Measurements from ENCODE around the gene LONP2. TPM values are rescaled to one million over a fixed set of nuclear protein-coding genes. Genes with fewer than 3 reads are reported as not detected.
"Not testable (repeated sequence)": the region's sequence is repeated elsewhere in the genome, so short reads cannot be mapped to it uniquely, and the experiment has no call there.

LONP2 gene
- total RNA-seq, 2 donors from 2014 or later = 55.1 to 67.0 TPM

- ATAC-seq (ENCODE audit: insufficient number of reproducible peaks, low FRiP score, low read depth) = no peak
- Histone ChIP-seq H3K4me3 (no peak overlapping the region), H3K4me1 (ENCODE audit: control insufficient read depth in 1 of 2, low read depth in 2 of 2) (peaks cover 49 to 64% of the 10 kb centered on the region in 2 donors), H3K27me3 (replicated peaks; ENCODE audit: insufficient read depth) (no peaks in the 10 kb centered on the region), H3K27ac (no peak overlapping the region), H3K36me3 (no peaks in the 10 kb centered on the region), H3K9me3 (no peaks in the 10 kb centered on the region)
- no peak for TF ChIP-seq CTCF (IDR thresholded peaks at IDR 0.05)
- DNase-seq (ENCODE audit: low spot score) = no peak
These were observed 128.6 kb downstream of the LONP2 start for GRCh38 chr16:48372744-48373143.

DNA sequence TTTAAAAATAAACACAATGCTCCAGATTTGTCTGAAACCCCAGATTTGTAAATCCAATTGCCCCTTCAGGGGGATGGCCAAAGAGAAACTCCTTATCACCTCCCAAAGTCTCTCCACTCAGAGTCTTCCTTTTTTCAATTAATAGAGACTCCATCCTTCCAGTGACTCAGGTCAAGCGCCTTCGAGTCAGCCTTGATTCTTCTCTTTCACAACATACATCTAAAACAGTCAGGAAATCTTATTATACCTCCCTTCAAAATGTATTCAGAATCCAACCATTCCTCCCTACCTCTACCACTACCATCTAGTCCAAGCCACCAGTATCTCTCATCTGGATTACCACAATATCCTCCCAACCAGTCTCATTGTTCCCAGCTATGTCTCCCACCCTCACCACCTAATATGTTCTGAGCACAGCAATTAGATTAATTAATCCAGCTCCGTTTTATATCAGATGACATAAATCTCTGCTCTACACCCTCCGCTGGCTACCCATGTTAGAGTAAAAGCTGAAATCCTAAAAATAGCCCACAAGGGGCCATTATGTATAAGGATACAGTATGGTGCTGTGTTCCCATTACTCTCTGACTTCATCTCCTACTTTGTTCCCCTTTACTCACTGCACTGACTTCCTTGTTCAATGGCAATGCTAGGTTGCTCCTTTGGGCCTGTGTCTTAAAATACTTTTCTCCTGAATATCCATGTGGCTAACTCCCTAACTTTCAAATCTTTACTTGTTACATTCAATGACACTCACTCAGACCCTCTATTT lies 129.3 kb downstream of the LONP2 start:
- no peaks in the 10 kb centered on the region for H3K36me3 ChIP-seq
- ATAC-seq (ENCODE audit: insufficient number of reproducible peaks, low FRiP score, low read depth) = no peak
- no peaks in the 10 kb centered on the region for H3K9me3 ChIP-seq
- no peak for TF ChIP-seq CTCF (IDR thresholded peaks at IDR 0.05)
- DNase-seq (ENCODE audit: low spot score) = no peak
- no peak overlapping the region for H3K4me3 ChIP-seq
- H3K27ac ChIP-seq = no peak overlapping the region
- H3K4me1 ChIP-seq (ENCODE audit: control insufficient read depth in 1 of 2, low read depth in 2 of 2) = peaks cover 54 to 70% of the 10 kb centered on the region in 2 donors
- no peaks in the 10 kb centered on the region for H3K27me3 ChIP-seq (replicated peaks; ENCODE audit: insufficient read depth)

- ATAC-seq (ENCODE audit: insufficient number of reproducible peaks, low FRiP score, low read depth) = no peak
These were observed 130.2 kb downstream of the LONP2 start for GRCh38 chr16:48374255-48374654.

DNA sequence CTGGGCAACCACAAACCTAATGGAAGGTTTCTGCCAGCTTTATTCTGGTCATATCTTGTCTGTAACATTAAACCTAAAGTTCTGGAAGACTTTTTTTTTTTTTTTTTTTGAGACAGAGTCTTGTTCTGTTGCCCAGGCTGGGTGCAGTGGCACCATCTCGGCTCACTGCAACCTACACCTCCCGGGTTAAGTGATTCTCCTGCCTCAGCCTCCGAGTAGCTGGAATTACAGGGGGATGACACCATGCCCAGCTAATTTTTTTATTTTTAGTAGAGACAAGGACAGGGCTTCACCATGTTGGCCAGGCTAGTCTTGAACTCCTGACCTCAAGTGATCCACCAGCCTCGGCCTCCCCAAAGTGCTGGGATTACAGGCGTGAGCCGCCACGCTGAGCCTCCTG lies 133.2 kb downstream of the LONP2 start:
- peaks cover 53 to 86% of the 10 kb centered on the region in 2 donors for H3K4me1 ChIP-seq (ENCODE audit: control insufficient read depth in 1 of 2, low read depth in 2 of 2)
- not testable (repeated sequence) for H3K27ac ChIP-seq

More at GRCh38 chr16:48374255-48374654, 130.2 kb downstream of the LONP2 start:
- no peaks in the 10 kb centered on the region for H3K36me3 ChIP-seq
- no peaks in the 10 kb centered on the region for H3K9me3 ChIP-seq
- no peak for TF ChIP-seq CTCF (IDR thresholded peaks at IDR 0.05)
- no peaks in the 10 kb centered on the region for H3K27me3 ChIP-seq (replicated peaks; ENCODE audit: insufficient read depth)
- no peak for DNase-seq (ENCODE audit: low spot score)
- H3K4me1 ChIP-seq (ENCODE audit: control insufficient read depth in 1 of 2, low read depth in 2 of 2) = peaks cover 59 to 78% of the 10 kb centered on the region in 2 donors
- no peak overlapping the region for H3K4me3 ChIP-seq
- H3K27ac ChIP-seq = no peak overlapping the region

GRCh38 chr16:48378276-48378675 lies 134.2 kb downstream of the LONP2 start:
- no peaks in the 10 kb centered on the region for H3K27me3 ChIP-seq (replicated peaks; ENCODE audit: insufficient read depth)

More for the DNA sequence above, 133.2 kb downstream of the LONP2 start:
- H3K27me3 ChIP-seq (replicated peaks; ENCODE audit: insufficient read depth); H3K4me3 ChIP-seq; H3K36me3 ChIP-seq; DNase-seq (ENCODE audit: low spot score); H3K9me3 ChIP-seq; ATAC-seq (ENCODE audit: insufficient number of reproducible peaks, low FRiP score, low read depth): not testable (repeated sequence)

More at GRCh38 chr16:48378276-48378675, 134.2 kb downstream of the LONP2 start:
- ATAC-seq (ENCODE audit: insufficient number of reproducible peaks, low FRiP score, low read depth) = no peak
- TF ChIP-seq CTCF (IDR thresholded peaks at IDR 0.05) = no peak
- no peak overlapping the region for H3K27ac ChIP-seq
- no peak overlapping the region for H3K4me3 ChIP-seq
- no peak for DNase-seq (ENCODE audit: low spot score)
- peaks cover 52 to 87% of the 10 kb centered on the region in 2 donors for H3K4me1 ChIP-seq (ENCODE audit: control insufficient read depth in 1 of 2, low read depth in 2 of 2)
- H3K36me3 ChIP-seq = no peaks in the 10 kb centered on the region
- no peaks in the 10 kb centered on the region for H3K9me3 ChIP-seq

Measured in thoracic aorta (tissue), 2 donors.